Stomach (tissue), 9 donors: ENCODE measurements around the gene DHDH. TPM values are rescaled to one million over a fixed set of nuclear protein-coding genes. Genes with fewer than 3 reads are reported as not detected.
"Not testable (repeated sequence)": the region's sequence is repeated elsewhere in the genome, so short reads cannot be mapped to it uniquely, and the experiment has no call there.

ENCODE experiments used
- DNase-seq, 2 donors: peaks; one replicate each; pipeline versions ENCODE4 v3.0.0 to v3.0.0-alpha.2; 2013 to 2019
- H3K27ac ChIP-seq, 5 donors: fragments of 200-600 bp in 4 of 5; sonication (generic) in 4 of 5; one replicate each; pipeline ENCODE4 v1.5.1; 2013 to 2019; ENCODE audit warnings: mild to moderate bottlenecking in 1 of 5, moderate library complexity in 1 of 5
- H3K27me3 ChIP-seq, 3 donors: fragments of 200-600 bp; sonication (generic); one replicate each; pipeline ENCODE4 v1.5.1; 2017 to 2019; ENCODE audit warnings: mixed run types in 1 of 3
- H3K36me3 ChIP-seq, 4 donors: fragments of 200-600 bp; sonication (generic); 1 replicate in 3 of 4; 2 replicates in 1 of 4; pipeline ENCODE4 v1.5.1; 2016 to 2019
- H3K4me1 ChIP-seq, 4 donors: fragments of 200-600 bp; sonication (generic); one replicate each; pipeline ENCODE4 v1.5.1; 2016 to 2019
- H3K4me3 ChIP-seq, 4 donors: fragments of 200-600 bp; sonication (generic) in 3 of 4; one replicate each; pipeline ENCODE4 v1.5.1; 2016 to 2019; ENCODE audit warnings: mild to moderate bottlenecking in 1 of 4
- H3K9me3 ChIP-seq, 4 donors: fragments of 200-600 bp; sonication (generic); one replicate each; pipeline ENCODE4 v1.5.1; 2016 to 2019
- EP300 ChIP-seq: sonication (generic); formaldehyde crosslinking; IDR thresholded peaks from one replicate; pipeline ENCODE4 v1.6.1; 2017; ENCODE audit warnings: antibody characterized with exemption
- POLR2A ChIP-seq, 4 donors: fragments of 450-650 bp; IDR thresholded peaks; one replicate each; pipeline ENCODE4 v1.6.1; 2016; ENCODE audit warnings: antibody characterized with exemption in 4 of 4, control low read depth in 2 of 4, mild to moderate bottlenecking in 1 of 4, moderate library complexity in 1 of 4
- POLR2AphosphoS5 ChIP-seq, 3 donors: sonication (generic); formaldehyde crosslinking; IDR thresholded peaks; one replicate each; pipeline ENCODE4 v1.6.1; 2016; ENCODE audit warnings: antibody characterized with exemption in 3 of 3
- WGBS, 5 donors: extraction: QIAGEN DNeasy Blood & Tissue Kit in 3 of 5; methylation state at CpG; one replicate each; pipeline versions ENCODE4 v1.1.5 to v1.1.7; 2013 to 2018; 5-methylcytosine and 5-hydroxymethylcytosine counted together
- intact Hi-C: fragments of 100-400 bp; cut with DNase I; formaldehyde crosslinking; loops from one replicate; pipeline ENCODE4 v1.15.1; 2023; ENCODE audit warnings: low total_unique reads
- polyA plus RNA-seq, 3 donors: library from polyadenylated mRNA; stranded (reverse); fragments of 200-250 nt; gene quantifications; one replicate each; pipeline ENCODE4 v1.2.3, GENCODE V29; 2013
- total RNA-seq, 5 donors: library from RNA; depleted of rRNA; stranded (reverse); fragments of >200 nt; gene quantifications; one replicate each; pipeline versions ENCODE4 v1.1.0 to v1.2.3, GENCODE V29; 2014 to 2016
- TF ChIP-seq, protein P1 (sequence below), 7 experiments: fragments of 450-650 bp in 4 of 7; fragments of 200-600 bp in 3 of 7; sonication (generic) in 3 of 7; IDR thresholded peaks; one replicate each; pipeline ENCODE4 v1.5.1; 2016 to 2019; ENCODE audit warnings: antibody characterized with exemption in 7 of 7, control low read depth in 2 of 7, mild to moderate bottlenecking in 1 of 7
- donor health status: healthy with polysubstance abuse.
- donor health status: Bipolar disorder and iron deficiency.
- donor health status: healthy.

Gene DHDH
- total and polyA plus RNA-seq, 8 donors, result 0.89 to 1.2 (median 0.93) TPM; not detected in 5

DNA sequence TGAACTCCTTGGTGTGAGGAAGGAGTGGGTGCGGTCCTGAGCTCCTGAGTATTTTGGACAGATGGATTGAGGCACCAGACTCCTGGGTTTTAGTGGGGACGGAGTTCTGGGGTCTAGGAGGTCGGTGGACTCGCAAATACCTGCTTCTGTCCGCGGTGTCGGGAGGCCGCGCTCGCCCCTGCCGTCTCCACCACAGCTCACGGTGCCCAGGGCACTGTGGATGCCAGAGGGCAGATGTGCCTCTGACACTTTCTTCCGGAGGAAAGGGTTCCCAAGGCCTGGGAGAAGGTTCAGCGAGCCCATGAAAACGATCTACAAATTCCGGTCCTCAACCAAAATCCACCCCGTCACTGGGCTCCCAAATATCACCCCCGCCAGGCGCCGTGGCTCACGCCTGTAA is 38.3 kb upstream of the DHDH start:
- Histone ChIP-seq H3K4me3 (peak overlapping the region in 3 of 4 donors; percentile 31 to 46 (median 42)), H3K27ac (no peak overlapping the region), H3K36me3 (no peaks in the 10 kb centered on the region), H3K27me3 (peaks cover 0 to 25% (median 0%) of the 10 kb centered on the region in 3 donors), H3K9me3 (no peaks in the 10 kb centered on the region), H3K4me1 (peaks cover 4 to 25% (median 15%) of the 10 kb centered on the region in 4 donors)
- no peak for DNase-seq
- 64 to 74% (median 72%) methylated on average over 13 to 21 of the region's 21 CpGs for WGBS, 5 donors
- TF ChIP-seq, protein P1, sequence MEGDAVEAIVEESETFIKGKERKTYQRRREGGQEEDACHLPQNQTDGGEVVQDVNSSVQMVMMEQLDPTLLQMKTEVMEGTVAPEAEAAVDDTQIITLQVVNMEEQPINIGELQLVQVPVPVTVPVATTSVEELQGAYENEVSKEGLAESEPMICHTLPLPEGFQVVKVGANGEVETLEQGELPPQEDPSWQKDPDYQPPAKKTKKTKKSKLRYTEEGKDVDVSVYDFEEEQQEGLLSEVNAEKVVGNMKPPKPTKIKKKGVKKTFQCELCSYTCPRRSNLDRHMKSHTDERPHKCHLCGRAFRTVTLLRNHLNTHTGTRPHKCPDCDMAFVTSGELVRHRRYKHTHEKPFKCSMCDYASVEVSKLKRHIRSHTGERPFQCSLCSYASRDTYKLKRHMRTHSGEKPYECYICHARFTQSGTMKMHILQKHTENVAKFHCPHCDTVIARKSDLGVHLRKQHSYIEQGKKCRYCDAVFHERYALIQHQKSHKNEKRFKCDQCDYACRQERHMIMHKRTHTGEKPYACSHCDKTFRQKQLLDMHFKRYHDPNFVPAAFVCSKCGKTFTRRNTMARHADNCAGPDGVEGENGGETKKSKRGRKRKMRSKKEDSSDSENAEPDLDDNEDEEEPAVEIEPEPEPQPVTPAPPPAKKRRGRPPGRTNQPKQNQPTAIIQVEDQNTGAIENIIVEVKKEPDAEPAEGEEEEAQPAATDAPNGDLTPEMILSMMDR (IDR thresholded peaks at IDR 0.05), result no peak
- TF ChIP-seq POLR2A (IDR thresholded peaks at IDR 0.05), result no peak
- no peak for TF ChIP-seq EP300
- TF ChIP-seq POLR2AphosphoS5 (IDR thresholded peaks at IDR 0.05), result no peak
- intact Hi-C loops, result no loop called here

DNA sequence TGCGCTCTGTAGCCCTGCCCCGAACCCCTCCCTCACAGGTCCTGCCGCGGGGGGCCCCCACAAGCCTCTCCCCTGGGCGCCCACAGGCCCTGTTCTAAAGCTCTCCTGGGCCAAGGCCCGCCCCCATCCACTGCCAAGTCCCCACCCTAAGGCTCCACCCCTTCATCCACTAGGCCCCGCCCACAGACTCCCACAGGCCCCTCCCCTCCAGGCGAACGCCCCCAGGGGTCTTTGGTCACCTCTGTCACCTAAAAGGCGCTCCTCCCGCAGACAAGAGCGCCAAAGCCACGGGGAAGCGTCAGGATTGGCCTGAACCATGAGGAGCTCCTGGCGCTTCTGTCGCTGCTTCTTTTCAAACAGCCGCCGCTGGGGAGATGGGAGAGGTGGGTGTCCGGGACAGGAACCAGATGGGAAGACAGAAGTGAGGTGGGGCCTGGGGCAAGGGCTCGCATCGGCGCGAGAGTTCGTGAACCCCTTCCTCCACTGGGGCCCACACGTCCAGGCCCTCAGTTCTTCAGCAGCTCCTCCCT is 37.2 kb upstream of the DHDH start:
- Histone ChIP-seq H3K36me3 (no peaks in the 10 kb centered on the region), H3K9me3 (no peaks in the 10 kb centered on the region), H3K4me3 (peak overlapping the region; percentile 31 to 47 (median 44)), H3K4me1 (peaks cover 7 to 33% (median 24%) of the 10 kb centered on the region in 4 donors), H3K27ac (peak overlapping the region in 4 of 5 donors; percentile 58 to 81 (median 64)), H3K27me3 (peaks cover 0 to 25% (median 0%) of the 10 kb centered on the region in 3 donors)
- intact Hi-C loops, result no loop called here
- WGBS, 5 donors, result 24 to 48% (median 44%) methylated on average over 24 to 25 of the region's 25 CpGs
- TF ChIP-seq, protein P1 (IDR thresholded peaks at IDR 0.05), result no peak
- no peak for TF ChIP-seq EP300
- no peak for TF ChIP-seq POLR2AphosphoS5 (IDR thresholded peaks at IDR 0.05)
- TF ChIP-seq POLR2A (IDR thresholded peaks at IDR 0.05), result no peak
- peak in 1 of 2 donors; percentile 78 for DNase-seq

DNA sequence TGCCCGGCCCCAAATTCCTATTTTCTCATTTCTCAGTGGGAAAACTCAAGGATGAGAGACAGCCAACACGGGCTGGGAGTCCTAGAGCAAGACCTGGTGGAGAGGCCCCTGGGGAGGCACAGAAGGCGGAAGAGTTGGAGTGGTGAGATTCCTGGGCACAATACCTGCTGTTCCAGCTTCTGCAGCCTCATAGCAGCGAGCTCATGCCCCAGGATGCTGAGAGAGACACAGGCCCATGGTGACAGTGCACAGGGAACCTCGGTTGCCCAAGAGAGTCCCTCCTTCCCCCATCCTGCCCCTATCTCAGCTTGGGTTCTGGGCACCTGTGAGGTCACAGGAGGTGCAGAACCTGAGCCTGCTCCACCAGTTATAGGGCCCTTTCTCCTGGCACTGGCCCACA is 36.3 kb upstream of the DHDH start:
- peaks cover 0 to 25% (median 0%) of the 10 kb centered on the region in 3 donors for H3K27me3 ChIP-seq
- no peaks in the 10 kb centered on the region for H3K9me3 ChIP-seq
- intact Hi-C loops, result no loop called here
- WGBS, 5 donors, result 71 to 87% (median 82%) methylated on average over 5 of the region's 5 CpGs
- peaks cover 15 to 42% (median 33%) of the 10 kb centered on the region in 4 donors for H3K4me1 ChIP-seq
- H3K27ac ChIP-seq, result peak overlapping the region in 4 of 5 donors; percentile 58 to 81 (median 64)
- no peak for DNase-seq
- H3K4me3 ChIP-seq, result no peak overlapping the region
- TF ChIP-seq, protein P1 (IDR thresholded peaks at IDR 0.05), result no peak
- TF ChIP-seq EP300 (no peak), POLR2A (IDR thresholded peaks at IDR 0.05) (no peak), POLR2AphosphoS5 (IDR thresholded peaks at IDR 0.05) (no peak)
- peaks cover 0 to 8% (median 3%) of the 10 kb centered on the region in 4 donors for H3K36me3 ChIP-seq

DNA sequence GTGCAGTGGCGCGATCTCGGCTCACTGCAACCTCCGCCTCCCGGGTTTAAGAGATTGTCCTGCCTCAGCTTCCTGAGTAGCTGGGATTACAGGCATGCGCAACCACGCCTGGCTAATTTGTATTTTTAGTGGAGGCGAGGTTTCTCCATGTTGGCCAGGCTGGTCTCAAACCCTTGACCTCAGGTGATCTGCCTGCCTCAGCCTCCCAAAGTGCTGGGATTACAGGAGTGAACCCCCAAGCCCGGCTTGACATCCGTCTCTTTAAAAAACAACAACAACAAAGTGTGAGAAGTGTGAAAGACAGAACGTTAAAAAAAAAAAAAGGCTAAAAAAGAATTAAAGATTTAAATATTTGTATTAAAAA is 34.1 kb upstream of the DHDH start:
- DNase-seq, intact Hi-C loops, H3K9me3 ChIP-seq: not testable (repeated sequence)
- WGBS, 5 donors, result 76 to 81% (median 77%) methylated on average over 11 of the region's 11 CpGs
- Histone ChIP-seq H3K4me1 (peaks cover 23 to 52% (median 42%) of the 10 kb centered on the region in 4 donors), H3K36me3 (peaks cover 0 to 15% (median 8%) of the 10 kb centered on the region in 4 donors), H3K27me3 (peaks cover 0 to 19% (median 0%) of the 10 kb centered on the region in 3 donors), H3K4me3 (peak overlapping the region; percentile 82 to 93 (median 86)), H3K27ac (peak overlapping the region; percentile 83 to 97 (median 94))
